Left lung (tissue), 10 donors: ENCODE data around the gene FCAR. TPM values are rescaled to one million over a fixed set of nuclear protein-coding genes. Genes with fewer than 3 reads are reported as not detected.
"Not testable (repeated sequence)": the region's sequence is repeated elsewhere in the genome, so short reads cannot be mapped to it uniquely, and the experiment has no call there.

ENCODE experiments used
- ATAC-seq: fragments of 200-7000 bp; cut with Tn5 transposase; one replicate; pipeline ENCODE4 v1.9.1; 2020; ENCODE audit warnings: moderate library complexity
- DNase-seq, 4 donors: peaks; one replicate each; pipeline ENCODE4 v3.0.0-alpha.2; 2013 to 2020
- H3K27ac ChIP-seq, 2 donors: fragments of 200-600 bp; sonication (generic) in 1 of 2; one replicate each; pipeline versions ENCODE4 v1.5.0 to v1.8.0; 2020 to 2021
- H3K27me3 ChIP-seq, 2 donors: fragments of 200-600 bp; sonication (generic) in 1 of 2; one replicate each; pipeline versions ENCODE4 v1.5.0 to v1.8.0; 2020 to 2021
- H3K36me3 ChIP-seq, 2 donors: fragments of 200-600 bp; sonication (generic) in 1 of 2; one replicate each; pipeline versions ENCODE4 v1.5.0 to v1.8.0; 2020 to 2021
- H3K4me1 ChIP-seq, 2 donors: fragments of 200-600 bp; one replicate each; pipeline ENCODE4 v1.8.0; 2021
- H3K4me3 ChIP-seq, 2 donors: fragments of 200-600 bp; sonication (generic) in 1 of 2; one replicate each; pipeline versions ENCODE4 v1.5.0 to v1.8.0; 2020 to 2021; ENCODE audit warnings: mild to moderate bottlenecking in 1 of 2
- H3K9me3 ChIP-seq, 2 donors: fragments of 200-600 bp; sonication (generic) in 1 of 2; one replicate each; pipeline versions ENCODE4 v1.5.0 to v1.8.0; 2020 to 2021
- intact Hi-C, 2 donors: fragments of 100-400 bp; cut with DNase I; formaldehyde crosslinking; loops; one replicate each; pipeline versions ENCODE4 v1.11.2 to v1.14.2; 2022
- polyA plus RNA-seq, 6 donors: library from polyadenylated mRNA; unstranded; fragments of 120-200 nt; gene quantifications; one replicate each; pipeline ENCODE4 v1.2.1, GENCODE V29; 2013; ENCODE audit not compliant: insufficient read length in 6 of 6
- total RNA-seq, 2 donors: library from RNA; stranded (reverse); fragmentation: NEBNext Ultra II Directional; extraction: Animal tissue kit (Norgen Biotek cat#: 25700); gene quantifications; one replicate each; pipeline ENCODE4 v1.2.1, GENCODE V29; 2021
- TF ChIP-seq, protein P1 (sequence below), 2 donors: fragments of 200-600 bp; sonication (generic) in 1 of 2; IDR thresholded peaks; one replicate each; pipeline versions ENCODE4 v1.5.0 to v1.8.0; 2021; ENCODE audit warnings: antibody characterized with exemption in 2 of 2
- donor health status: DM: no; HTN: yes; CAD: no.
- donor health status: DM: no; HTN: no; CAD: no.

FCAR gene
- total and polyA plus RNA-seq, 8 donors, result 0.40 to 19.5 (median 0.86) TPM

DNA sequence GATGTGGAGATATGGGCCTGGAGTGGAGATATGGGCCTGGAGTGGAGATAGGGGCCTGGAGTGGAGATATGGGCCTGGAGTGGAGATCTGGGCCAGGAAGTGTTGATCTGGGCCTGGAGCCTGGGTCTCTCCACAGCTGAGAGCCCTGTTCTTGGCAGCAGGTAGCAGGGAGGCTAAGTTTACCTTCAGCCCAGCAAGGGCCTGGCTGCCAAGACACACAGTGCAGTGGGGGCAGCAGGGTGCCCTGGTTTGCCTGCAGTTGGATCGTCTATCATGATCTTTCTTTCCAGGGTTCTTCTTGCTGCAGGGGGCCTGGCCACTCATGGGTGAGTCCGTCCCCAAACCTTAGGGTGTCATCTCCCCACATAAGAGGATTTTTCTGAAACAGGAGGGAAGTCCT lies 23.1 kb upstream of the FCAR start:
- Histone ChIP-seq H3K27ac (no peak overlapping the region), H3K36me3 (no peaks in the 10 kb centered on the region), H3K9me3 (no peaks in the 10 kb centered on the region), H3K4me3 (no peak overlapping the region), H3K4me1 (peaks cover 0 to 7% of the 10 kb centered on the region in 2 donors), H3K27me3 (peaks cover 0 to 17% of the 10 kb centered on the region in 2 donors)
- ATAC-seq (no peak), DNase-seq (no peak)
- intact Hi-C loops, result no loop called here
- TF ChIP-seq, protein P1, sequence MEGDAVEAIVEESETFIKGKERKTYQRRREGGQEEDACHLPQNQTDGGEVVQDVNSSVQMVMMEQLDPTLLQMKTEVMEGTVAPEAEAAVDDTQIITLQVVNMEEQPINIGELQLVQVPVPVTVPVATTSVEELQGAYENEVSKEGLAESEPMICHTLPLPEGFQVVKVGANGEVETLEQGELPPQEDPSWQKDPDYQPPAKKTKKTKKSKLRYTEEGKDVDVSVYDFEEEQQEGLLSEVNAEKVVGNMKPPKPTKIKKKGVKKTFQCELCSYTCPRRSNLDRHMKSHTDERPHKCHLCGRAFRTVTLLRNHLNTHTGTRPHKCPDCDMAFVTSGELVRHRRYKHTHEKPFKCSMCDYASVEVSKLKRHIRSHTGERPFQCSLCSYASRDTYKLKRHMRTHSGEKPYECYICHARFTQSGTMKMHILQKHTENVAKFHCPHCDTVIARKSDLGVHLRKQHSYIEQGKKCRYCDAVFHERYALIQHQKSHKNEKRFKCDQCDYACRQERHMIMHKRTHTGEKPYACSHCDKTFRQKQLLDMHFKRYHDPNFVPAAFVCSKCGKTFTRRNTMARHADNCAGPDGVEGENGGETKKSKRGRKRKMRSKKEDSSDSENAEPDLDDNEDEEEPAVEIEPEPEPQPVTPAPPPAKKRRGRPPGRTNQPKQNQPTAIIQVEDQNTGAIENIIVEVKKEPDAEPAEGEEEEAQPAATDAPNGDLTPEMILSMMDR (IDR thresholded peaks at IDR 0.05), result no peak

DNA sequence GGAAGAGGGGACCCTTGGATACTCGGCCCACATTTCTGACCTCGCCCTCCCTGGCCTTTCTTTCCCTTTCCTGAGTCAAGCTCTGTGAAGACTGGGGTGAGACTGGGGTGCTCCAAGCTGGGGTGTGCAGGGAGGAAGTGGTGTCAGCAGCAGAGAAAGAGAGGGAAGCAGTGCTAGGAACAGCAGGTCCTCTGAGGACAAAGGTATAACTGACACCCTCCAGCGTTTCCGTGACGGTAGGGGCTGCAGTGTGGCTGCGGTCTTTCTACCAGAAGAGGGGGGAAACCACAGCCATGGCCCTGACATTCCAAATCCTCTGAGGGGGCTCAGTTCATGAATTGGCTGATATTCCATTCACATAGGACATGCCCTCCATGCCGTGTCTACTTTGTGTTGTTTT lies 22.7 kb upstream of the FCAR start:
- no peaks in the 10 kb centered on the region for H3K36me3 ChIP-seq
- DNase-seq, result no peak
- no peak for ATAC-seq
- no peak overlapping the region for H3K4me3 ChIP-seq
- intact Hi-C loops, result no loop called here
- H3K4me1 ChIP-seq, result peaks cover 0 to 7% of the 10 kb centered on the region in 2 donors
- H3K27ac ChIP-seq, result no peak overlapping the region
- H3K27me3 ChIP-seq, result peaks cover 0 to 17% of the 10 kb centered on the region in 2 donors
- H3K9me3 ChIP-seq, result no peaks in the 10 kb centered on the region
- TF ChIP-seq, protein P1 (IDR thresholded peaks at IDR 0.05), result no peak

DNA sequence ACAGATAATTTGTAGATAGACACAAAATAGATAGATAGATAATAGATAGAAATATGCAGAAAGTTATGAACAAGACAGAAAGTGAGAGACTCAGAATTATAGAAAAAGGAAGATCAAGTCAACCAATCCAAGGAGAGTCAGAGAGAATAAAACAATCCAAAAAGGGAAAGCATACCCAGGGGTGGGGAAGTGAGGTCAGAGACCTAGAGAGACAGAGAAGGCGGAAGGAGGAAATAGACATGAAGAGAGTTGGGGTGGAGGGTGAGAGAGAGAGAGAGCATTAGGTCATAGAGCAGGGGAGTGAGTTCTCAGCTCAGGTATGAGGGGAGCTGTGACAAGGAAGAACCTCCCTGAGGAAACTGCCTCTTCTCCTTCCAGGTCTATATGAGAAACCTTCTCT lies 18.8 kb upstream of the FCAR start:
- H3K4me3 ChIP-seq, H3K36me3 ChIP-seq, DNase-seq, H3K27ac ChIP-seq, intact Hi-C loops, ATAC-seq, H3K9me3 ChIP-seq: not testable (repeated sequence)
- H3K4me1 ChIP-seq, result peaks cover 0 to 10% of the 10 kb centered on the region in 2 donors
- H3K27me3 ChIP-seq, result peaks cover 0 to 15% of the 10 kb centered on the region in 2 donors

DNA sequence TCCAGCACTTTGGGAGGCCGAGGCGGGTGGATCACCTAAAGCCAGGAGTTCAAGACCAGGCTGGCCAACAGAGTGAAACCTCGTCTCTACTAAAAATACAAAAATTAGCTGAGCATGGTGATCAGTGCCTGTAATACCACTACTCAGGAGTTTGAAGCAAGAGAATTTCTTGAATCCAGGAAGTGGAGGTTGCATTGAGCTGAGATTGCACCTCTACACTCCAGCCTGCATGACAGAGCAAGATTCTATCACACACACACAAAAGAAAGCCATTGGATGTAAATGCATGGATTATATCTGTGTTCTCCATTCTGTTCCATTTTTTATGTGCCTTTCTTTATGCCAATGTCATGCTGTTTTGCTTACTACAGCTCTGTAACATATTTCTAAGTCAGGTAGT lies 15.6 kb upstream of the FCAR start:
- H3K9me3 ChIP-seq, H3K4me1 ChIP-seq, H3K4me3 ChIP-seq, H3K36me3 ChIP-seq, ATAC-seq, DNase-seq, intact Hi-C loops, H3K27ac ChIP-seq: not testable (repeated sequence)
- H3K27me3 ChIP-seq, result peaks cover 0 to 24% of the 10 kb centered on the region in 2 donors

DNA sequence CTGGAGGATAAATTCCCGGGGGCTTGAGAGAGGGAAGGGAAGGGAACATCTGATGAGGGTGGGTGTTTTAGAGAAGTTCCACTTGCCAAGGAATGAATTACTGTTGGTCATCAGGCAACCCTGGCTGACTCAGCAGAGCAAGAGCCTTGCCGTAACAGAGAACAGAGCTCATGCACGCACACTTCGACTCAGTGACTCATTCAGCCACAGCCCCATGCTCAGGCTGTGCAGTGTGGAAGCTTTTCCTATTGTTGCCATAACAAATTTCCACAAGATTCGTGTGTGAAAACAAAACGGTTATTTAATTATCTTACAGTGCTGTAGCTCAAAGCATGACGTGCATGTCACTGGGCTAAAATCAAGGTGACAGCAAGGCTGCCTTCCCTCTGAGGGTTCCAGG lies 14.6 kb upstream of the FCAR start:
- H3K4me1 ChIP-seq, H3K36me3 ChIP-seq, H3K9me3 ChIP-seq, H3K4me3 ChIP-seq, ATAC-seq, intact Hi-C loops, H3K27ac ChIP-seq: not testable (repeated sequence)
- peaks cover 0 to 24% of the 10 kb centered on the region in 2 donors for H3K27me3 ChIP-seq
- DNase-seq, result peak in 1 of 4 donors; percentile 37

DNA sequence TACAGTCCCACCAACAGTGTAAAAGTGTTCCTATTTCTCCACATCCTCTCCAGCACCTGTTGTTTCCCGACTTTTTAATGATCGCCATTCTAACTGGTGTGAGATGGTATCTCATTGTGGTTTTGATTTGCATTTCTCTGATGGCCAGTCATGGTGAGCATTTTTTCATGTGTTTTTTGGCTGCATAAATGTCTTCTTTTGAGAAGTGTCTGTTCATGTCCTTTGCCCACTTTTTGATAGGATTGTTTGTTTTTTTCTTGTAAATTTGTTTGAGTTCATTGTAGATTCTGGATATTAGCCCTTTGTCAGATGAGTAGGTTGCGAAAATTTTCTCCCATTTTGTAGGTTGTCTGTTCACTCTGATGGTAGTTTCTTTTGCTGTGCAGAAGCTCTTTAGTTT lies 10.6 kb upstream of the FCAR start:
- H3K27ac ChIP-seq, intact Hi-C loops, H3K9me3 ChIP-seq, DNase-seq, H3K4me3 ChIP-seq, ATAC-seq, H3K4me1 ChIP-seq, H3K36me3 ChIP-seq: not testable (repeated sequence)
- H3K27me3 ChIP-seq, result peaks cover 0 to 44% of the 10 kb centered on the region in 2 donors

DNA sequence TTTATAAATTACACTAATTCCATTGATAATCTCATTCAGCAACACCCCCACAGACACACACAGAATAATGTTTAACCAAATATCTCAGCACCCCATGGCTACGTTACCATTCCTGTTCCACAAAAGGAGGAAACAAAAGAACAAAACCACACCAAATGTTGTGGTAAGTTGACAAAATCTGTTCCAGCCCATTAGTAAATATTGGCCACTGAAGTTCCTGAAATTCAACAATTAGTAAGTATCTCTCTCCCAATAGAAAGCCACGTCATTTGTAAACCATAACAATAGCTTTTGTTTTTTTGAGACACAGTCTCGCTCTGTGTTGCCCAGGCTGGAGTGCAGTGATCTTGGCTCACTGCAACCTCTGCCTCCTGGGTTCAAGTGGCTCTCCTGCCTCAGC lies 2.3 kb upstream of the FCAR start:
- no peak for DNase-seq
- TF ChIP-seq, protein P1 (IDR thresholded peaks at IDR 0.05), result no peak
- no peaks in the 10 kb centered on the region for H3K36me3 ChIP-seq
- peaks cover 0 to 18% of the 10 kb centered on the region in 2 donors for H3K27me3 ChIP-seq
- intact Hi-C loops, result no loop called here
- ATAC-seq, result no peak
- H3K4me1 ChIP-seq, result peaks cover 0 to 27% of the 10 kb centered on the region in 2 donors
- no peaks in the 10 kb centered on the region for H3K9me3 ChIP-seq
- no peak overlapping the region for H3K4me3 ChIP-seq
- H3K27ac ChIP-seq, result peak overlapping the region in 1 of 2 donors; percentile 73
